AML-193 (cell line): ENCODE measurements around the gene MMP2.
A peak's percentile ranks its signal among the peaks of the same experiment; 100 is the strongest.

Experiments
- DNase-seq, 2 experiments: peaks; one replicate each; lab custom pipeline; 2025; lab: John Stamatoyannopoulos, UW

MMP2 gene

DNA sequence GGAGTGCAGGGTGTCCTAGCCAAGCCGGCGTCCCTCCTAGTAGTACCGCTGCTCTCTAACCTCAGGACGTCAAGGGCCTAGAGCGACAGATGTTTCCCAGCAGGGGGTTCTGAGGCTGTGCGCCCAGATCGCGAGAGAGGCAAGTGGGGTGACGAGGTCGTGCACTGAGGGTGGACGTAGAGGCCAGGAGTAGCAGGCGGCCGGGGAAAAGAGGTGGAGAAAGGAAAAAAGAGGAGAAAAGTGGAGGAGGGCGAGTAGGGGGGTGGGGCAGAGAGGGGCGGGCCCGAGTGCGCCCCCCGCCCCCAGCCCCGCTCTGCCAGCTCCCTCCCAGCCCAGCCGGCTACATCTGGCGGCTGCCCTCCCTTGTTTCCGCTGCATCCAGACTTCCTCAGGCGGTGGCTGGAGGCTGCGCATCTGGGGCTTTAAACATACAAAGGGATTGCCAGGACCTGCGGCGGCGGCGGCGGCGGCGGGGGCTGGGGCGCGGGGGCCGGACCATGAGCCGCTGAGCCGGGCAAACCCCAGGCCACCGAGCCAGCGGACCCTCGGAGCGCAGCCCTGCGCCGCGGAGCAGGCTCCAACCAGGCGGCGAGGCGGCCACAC lies at the start of gene MMP2:
MMP2 (plus strand) TSS at position 372 of the 603 bp plus-strand sequence. CDS start 282 bp downstream, outside the sequence.
- no peak for DNase-seq

DNA sequence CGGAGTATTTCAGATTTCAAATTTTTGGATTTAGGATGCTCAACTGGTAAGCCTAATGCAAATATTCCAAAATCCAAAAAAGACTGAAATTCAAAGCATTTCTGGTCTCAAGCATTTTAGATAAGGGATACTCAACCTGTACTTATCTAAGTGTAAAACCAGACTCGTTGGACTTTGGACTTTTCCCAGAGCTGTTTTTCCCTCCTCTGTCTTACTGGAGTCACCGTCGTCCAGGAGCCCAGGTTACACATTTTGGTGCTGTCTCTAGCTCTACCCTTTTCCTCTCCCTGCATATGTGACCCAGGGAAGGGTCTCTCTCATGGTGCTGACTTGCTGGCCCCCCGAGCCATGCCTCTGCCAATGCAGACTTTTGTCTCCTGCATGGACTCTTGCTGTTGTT lies 46.0 kb upstream of the MMP2 start:
- DNase-seq = no peak

DNA sequence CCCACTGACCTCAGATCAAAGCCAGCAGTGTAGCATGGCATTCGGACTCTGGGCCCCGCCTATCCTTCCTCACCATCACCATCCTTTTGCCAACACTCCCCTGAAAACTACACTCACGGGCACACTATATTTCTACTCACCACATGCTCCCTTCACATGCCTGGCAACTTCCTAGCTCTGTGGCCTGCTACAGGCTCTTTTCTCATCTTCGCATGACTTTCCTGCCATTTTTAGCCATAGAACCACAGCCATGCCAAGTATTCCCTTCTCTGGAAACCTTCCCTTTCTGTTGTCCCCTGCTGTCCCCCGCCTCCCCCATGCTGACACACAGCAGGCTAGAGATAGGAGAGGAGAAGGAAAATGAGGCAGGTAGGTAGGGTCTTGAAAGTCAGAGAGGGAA lies 45.5 kb upstream of the MMP2 start:
- DNase-seq = no peak

DNA sequence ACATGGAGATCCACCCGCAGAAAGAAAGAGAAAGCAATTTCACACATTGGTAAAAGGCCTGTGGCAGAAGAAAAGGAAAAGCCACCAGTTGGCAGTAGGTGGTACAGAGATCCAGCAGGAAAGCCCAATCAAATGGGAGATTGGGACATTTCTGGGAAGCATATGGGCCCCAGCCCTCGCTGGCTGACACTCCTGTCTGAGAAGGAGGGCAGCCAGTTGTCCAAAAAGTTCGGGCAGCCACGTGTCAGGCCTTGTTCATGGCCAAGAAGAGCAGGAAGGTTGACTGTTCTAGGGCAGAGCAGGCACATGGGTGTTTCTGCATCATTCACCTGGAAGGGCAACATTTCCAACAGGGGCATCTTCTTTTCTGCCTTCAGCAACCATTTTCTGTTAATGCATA lies 45.0 kb upstream of the MMP2 start:
- DNase-seq = no peak

DNA sequence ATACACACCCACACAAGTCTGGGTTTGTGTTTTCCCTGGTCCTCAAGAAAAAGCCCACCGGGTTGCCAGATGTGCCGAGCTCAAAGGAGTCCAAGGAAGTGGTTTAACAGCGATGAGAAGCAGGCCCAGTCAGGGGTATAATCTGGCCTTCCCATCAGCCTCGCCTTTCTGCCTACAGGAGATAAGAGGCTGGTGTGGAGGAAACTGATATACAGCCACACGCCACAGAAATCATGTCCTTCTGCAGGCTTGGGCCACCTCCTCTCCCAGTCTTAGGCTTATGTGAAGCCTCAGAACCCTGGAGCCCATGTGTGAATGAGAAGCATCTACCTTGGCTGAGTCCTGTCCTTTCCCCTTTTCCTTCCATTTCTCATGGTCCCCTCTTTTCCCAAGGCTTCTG lies 43.6 kb upstream of the MMP2 start:
- no peak for DNase-seq

DNA sequence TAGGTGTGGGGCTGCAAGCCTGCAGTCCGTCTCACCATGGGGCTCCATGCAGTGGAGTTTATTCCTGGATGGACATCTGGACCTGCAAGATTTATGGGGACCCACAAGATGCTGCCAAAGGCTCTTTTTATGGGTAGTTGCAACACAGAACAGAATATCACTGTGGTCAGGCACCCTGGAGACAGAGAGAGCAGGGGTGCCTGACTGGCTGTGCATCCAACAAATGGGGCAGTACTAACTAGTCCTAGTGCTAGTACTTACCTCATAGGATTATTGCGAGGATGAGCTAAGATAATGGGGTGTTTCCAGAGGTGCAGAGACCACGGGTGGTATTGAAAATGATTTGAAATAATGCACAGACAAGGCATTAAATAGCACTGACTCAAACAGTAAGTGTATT lies 42.4 kb upstream of the MMP2 start:
- peak; percentile 14 to 24 for DNase-seq

DNA sequence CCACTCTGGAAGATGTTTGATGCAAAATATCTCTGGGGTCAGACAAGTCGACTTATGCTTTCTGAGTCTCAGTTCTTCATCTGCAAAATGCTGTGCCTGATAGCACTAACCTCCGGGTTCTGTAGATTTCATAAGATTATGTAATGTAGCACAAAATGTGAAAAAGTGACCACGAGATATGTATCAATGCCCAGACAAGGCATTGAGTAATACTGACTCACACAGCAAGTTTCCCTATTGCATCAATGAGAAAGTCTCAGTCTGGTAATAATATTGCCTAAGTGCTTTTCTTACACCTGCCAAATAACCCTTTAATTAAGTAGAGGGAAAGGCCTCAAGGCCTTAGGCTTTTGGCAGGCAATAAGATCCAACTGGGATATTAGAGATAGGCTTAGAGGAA lies 41.4 kb upstream of the MMP2 start:
- peak; percentile 94 to 95 for DNase-seq

DNA sequence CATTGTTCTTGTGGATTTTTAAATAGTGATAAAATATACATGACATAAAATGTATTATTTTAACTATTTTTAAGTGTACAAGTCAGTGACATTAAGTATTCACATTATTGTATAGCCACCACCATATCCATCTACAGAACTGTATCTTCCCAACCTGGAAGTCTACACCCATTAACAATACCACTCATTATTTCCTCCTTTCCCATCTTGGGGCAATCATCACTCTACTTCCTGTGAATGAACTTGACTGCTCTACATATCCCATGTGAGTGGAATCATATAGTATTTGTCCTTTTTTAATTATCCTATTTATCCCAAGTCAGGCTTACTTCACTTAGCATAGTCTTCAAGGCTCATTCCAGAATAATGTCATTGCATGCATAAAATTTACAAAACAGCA lies 40.7 kb upstream of the MMP2 start:
- no peak for DNase-seq

DNA sequence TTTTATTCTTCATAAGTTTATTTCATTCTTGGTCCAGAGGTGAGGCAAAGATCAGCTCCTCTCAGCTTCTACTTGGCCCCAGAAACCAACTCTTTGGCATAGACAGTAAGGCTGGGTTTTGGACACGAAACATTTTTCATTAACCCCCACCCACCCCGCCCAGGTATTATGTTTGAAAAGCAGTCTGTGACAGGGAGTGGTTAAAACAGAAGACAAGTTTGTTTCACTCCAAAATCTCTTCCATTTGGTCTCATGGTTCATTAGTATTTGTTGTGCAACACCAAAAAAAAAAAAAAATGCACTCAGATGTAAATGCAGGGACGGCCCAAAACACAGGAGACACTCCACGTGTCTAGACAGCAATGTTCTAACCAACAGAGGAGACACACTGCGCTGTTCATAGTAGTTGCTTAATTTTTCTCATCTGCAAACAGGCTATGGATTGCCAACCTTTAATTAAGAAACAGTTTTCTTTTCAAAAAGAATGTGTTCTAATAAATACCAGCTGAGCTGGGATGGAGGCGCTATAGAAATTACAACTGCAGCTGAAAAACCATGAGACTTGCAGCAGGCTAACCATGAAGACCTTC lies 39.8 kb upstream of the MMP2 start:
- DNase-seq = no peak

DNA sequence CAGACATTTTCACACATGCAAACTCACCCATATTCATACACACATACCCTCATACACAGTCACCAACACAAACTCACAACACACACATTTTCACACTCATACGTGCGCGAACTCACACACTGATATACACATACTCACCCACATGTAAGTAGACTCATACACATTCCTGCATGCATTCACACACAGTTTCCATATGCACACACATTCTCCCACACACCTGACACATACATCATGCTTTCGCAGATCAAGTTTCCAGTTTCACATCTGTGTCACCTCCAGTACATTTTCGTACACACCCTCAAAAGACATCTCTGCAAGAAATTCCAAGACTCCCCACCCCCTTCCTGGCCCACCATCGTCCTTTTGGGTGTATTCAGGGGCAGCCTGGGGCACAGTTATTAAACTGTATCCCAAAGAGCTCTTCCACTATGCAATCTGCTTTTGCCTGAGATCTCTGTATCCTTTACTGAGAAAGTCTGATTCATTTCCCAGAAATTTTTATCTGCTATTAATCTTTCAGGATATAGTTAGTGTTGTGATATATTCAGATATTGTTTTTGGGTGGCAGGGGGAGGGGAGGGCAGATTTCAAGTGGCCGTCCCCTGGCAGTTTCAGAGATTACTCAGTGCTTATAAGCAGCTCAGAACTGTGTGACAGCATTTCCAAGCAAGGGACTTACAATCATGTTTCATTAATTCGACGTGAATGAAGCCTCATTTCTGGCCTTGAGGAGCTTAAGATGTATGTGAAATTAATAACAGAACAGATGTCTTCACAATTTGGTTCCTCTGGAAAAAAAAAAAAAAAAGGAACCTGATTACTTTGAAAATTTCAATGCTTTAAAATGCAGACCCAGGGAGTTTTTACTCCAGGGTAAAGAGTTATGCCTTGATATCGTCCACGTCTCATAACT lies 35.3 kb upstream of the MMP2 start:
- no peak for DNase-seq

DNA sequence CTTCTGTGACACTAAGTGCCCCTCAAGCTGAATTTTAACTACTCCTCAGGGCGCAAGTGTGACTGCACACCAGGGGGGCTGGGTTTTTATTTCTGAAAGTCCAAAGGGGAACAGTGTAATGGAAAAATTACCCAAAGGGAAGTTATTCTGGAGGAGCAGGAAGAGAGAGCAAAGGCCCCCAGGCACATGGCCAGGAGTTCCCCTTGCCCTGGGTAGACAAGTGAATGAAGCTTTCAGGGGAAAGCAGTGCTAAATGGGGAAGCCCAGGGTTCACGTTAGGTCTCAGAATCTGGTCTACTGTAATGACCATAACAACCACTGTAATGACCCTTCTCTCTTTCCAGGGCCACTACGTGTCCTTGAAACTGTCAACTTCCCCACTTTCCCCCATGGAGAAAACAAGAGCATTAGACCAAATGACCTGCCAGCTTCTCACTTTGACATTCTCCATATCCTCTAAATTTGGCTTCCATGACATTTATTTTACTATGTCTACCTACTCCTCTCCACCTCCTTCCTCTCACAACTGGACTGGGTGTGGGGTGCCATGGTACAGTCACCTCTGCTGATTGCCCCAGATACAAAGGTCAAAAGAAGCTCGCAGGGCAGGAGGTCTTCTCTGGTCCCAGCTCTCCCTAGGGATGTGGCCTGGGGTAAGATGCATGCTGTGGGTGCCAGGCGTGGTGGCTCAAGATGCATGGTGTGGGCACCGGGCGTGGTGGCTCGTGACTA lies 34.1 kb upstream of the MMP2 start:
- DNase-seq = peak; percentile 57 to 72

DNA sequence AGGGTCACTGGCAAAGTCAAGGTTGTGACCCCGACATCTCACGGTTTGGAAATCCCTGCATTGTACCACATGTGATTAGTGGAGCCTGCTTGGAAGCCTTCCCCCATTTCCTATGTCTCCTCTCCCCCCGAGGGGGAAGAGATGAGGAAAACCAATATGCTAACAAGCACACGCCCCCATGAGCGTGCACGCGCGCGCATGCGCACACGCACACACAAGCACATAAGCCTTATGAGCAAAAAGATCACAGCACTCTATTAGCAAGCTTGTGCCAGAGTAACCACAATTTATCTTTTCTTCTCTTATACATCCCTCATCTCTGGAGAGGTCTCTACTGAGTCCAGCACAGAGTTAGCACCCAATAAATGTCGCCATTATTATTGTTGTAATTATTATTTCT lies 31.8 kb upstream of the MMP2 start:
- no peak for DNase-seq

DNA sequence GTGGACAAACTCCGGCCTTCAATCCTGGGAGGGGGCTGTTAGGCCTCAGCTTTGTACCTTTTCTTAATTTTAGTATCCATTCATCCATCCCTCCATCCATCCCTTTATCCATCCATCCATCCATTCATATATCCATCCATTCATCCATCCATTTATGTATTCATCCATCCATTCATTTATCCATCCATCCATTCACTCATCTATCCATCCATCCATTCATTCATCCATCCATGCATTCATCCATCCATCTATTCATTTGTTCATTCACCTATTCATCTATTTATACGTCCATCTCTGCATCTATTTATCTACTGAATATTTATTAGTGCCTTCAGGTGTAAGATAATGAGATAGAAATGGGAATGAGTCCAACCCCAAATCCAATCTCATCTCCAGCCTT lies 26.0 kb upstream of the MMP2 start:
- no peak for DNase-seq

DNA sequence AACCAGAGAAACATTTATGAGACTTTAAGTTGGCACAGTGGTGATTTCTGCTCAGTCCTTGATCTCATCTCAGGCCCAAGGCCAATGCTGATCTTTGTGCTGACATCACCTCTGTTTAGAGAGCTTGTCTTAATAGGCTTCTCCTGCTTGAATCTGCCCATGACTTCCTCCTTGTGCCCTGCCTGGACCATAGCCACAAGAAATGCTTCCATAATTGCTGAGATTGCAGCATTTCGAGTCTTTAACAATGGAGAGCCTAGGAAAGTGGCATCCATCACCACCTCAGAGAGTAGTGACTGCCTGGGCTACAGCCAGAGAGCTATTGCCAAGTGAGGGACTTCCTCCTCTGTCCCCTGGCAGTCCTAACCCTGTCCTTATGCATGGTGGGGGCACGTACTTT lies 25.1 kb upstream of the MMP2 start:
- no peak for DNase-seq

DNA sequence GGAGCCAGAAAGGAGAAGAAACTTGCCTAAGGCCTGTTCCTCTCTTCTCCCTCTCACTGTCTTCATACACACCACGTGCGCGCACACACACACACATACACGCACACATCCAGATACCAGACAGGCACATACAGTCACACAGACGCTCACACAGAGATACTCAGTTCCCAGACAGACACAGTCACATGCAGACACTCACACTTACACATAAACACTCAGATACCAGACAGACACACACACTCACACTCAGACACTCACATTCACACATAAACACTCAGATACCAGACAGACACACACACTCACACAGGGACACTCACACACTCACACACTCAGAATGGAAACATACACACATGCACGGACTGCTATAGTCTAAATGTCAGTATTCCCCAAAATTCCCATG lies 24.1 kb upstream of the MMP2 start:
- DNase-seq = no peak

DNA sequence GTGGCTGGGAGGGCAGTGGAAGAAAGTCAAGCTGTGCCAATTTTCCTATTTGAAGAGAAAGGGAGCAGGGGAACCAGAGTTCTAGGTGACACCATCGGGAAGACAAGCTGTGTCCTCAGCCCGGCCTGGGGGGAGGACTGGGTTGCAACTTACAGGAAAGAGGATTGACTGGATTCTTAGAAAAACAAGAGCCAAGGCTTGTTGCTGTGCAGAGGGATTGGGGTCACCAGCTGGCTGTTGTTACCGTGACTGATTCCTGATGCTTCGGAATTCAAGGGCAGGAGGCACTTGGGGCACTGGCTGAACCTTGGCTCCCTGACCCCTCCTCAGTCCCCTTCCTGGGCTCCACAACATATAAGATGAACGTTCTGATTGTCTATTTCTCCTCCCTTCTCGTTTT lies 16.8 kb upstream of the MMP2 start:
- no peak for DNase-seq

DNA sequence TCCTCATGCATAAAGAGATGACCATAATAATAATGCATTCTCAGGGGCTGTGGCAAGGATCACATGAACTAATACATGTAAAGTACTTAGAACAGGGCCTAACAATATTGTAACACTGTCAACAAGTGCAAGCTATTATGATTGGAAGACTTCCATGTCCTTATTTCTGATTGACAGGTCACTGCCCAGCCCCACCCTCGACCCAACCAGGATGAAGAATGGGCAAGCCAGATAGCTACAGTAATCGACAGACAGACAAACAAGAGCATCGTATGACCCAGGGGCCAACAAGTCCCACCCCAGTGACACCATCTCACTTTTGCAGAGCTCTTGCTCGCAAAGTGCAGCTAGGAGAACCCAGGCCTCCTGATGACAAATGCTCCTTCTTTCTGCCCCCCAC lies 14.6 kb upstream of the MMP2 start:
- no peak for DNase-seq

DNA sequence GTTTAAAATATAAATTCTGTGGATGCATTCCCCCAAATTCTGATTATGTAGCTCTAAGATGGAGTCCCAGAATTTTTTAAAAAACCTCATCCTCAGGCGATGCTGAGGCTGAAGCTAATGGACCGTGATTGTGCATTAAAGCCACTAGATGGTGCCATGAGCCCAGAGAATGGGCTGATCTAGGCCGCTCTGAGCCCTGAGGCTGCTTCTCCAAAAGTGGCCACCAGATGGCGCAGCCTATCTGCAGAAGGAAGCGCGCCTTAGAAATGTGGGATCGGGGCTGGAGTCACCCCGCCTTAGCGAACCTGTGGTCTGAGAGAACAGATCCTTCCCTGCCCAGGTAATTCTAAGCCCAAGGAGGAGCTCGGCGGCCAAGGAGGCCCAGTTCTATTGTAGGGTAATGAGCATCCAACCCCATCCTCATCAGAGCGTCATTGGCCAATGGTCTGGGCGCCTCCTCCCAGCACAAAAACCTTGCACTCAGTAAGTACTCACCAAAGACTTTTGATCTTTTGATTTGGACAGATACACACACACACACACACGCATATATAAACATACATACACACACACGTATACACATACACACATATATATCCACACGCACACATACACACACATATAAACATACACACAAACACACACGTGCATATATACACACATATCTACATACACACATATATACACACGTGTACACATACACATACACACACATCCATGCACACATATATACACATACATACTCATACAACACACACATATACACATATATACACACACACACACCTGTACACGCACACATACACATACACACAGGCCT lies 13.7 kb upstream of the MMP2 start:
- DNase-seq = peak; percentile 59 to 72

DNA sequence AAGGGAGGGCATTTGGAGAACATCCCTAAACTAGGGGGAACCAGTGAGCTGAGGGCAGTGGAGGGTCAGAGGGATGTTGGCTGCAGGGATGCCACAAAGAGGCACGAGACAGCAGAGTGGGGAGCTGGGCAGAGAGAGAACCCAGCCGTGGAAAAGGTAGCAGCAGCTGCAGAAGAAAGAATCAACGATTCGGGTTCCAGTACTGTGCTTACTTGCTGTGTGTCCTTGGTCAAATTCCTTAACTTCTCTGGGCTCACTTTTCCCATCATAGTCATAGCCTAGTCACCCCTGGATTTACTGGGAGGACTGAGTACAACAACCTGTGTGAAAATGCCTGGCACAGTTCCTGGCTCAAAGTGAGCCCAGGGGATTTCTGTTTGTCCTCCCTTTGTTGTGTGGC lies 12.8 kb upstream of the MMP2 start:
- no peak for DNase-seq

DNA sequence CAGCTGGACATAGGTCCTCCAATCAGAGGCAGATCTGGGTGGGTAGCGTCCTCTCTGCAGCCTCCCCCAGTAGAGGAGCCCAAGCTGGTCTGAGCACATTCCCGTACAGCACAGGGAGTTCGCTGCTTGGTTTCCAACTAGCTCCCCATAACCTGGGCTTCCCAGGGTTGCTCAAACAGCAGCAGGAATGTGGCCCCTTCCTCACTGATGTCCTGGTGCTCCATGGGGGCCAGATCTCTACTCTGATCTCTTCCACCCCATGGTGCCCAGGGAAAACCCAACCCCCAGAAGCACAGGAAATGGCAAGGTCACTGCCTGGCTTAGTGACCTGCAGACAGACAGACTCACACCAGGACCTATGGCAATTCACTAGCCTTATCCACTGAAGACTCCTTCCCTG lies 11.1 kb upstream of the MMP2 start:
- DNase-seq = no peak

DNA sequence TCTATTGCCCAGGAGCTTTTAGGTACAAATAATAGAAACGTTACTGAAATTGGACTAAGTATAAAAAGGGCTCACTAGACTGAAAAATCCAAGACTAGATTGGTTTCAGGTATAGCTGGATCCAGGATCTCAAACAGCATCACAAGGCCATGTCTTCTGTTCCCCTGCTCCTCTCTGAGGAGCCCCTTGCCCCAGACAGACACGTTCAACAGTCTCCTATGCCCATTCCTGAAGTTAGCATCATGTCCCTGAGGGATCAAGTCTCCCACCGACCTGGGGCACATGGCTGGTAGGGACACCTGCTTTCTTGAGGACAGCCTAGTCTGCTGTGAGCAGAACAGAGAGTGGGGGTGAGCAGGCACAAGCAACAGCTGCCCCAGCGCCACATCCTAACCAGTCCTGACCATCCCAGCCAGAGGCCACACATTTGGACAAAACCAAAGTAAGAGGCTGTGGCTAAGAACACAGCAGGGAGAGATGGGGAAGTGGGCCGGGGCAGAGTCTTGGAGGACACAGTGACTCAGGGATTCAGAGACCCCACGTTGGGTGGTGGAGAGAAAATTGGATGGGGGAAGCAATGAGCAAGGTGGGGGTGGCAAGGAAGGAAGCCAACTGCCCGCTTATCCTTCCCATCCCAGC lies 10.5 kb upstream of the MMP2 start:
- DNase-seq = no peak
